ENCODE data around the gene SLX9. TPM values are rescaled to one million over a fixed set of nuclear protein-coding genes. Genes with fewer than 3 reads are reported as not detected.
"Not testable (repeated sequence)": the region's sequence is repeated elsewhere in the genome, so short reads cannot be mapped to it uniquely, and the experiment has no call there.

The SLX9 gene
- total RNA-seq, 2 experiments from 2014 or later: 18.6 to 61.6 TPM

GRCh38 chr21:44975720-44976555 lies 36.1 kb downstream of the SLX9 start:
- no TSS peak for BruUV-seq (replicated peaks)
- Histone ChIP-seq H2AFZ (ENCODE audit: low read length) (no peak overlapping the region), H3K79me2 (ENCODE audit: insufficient read depth, low read depth, low read length) (no peaks in the 10 kb centered on the region), H3K4me1 (ENCODE audit: insufficient read depth, low read length, poor library complexity, severe bottlenecking) (no peaks in the 10 kb centered on the region), H3K4me2 (ENCODE audit: low read length) (no peak overlapping the region), H3K9me3 (ENCODE audit: low read length) (no peaks in the 10 kb centered on the region), H3K36me3 (ENCODE audit: insufficient read depth, low read length) (peaks cover 10% of the 10 kb centered on the region), H3K9me2 (ENCODE audit: insufficient read depth, low read length) (no peaks in the 10 kb centered on the region), H3K27ac (ENCODE audit: low read depth, low read length, poor library complexity, severe bottlenecking) (no peak overlapping the region), H4K20me1 (ENCODE audit: insufficient read depth, low read length) (no peaks in the 10 kb centered on the region), H3K4me3 (ENCODE audit: low read depth, low read length, poor library complexity, severe bottlenecking) (no peak overlapping the region)
- intact Hi-C loops (cut with micrococcal nuclease; ENCODE audit: unreplicated experiment): no loop called here
- no peak for DNase-seq (ENCODE audit: low spot score)
- ChIA-PET POLR2A (no interaction called here), CTCF (ENCODE audit: unreplicated experiment) (no interaction called here)
- no peak for TF ChIP-seq EZH2phosphoT487 (IDR thresholded peaks at IDR 0.05; ENCODE audit: borderline replicate concordance, low read depth, low read length)
- TF ChIP-seq, protein P1, sequence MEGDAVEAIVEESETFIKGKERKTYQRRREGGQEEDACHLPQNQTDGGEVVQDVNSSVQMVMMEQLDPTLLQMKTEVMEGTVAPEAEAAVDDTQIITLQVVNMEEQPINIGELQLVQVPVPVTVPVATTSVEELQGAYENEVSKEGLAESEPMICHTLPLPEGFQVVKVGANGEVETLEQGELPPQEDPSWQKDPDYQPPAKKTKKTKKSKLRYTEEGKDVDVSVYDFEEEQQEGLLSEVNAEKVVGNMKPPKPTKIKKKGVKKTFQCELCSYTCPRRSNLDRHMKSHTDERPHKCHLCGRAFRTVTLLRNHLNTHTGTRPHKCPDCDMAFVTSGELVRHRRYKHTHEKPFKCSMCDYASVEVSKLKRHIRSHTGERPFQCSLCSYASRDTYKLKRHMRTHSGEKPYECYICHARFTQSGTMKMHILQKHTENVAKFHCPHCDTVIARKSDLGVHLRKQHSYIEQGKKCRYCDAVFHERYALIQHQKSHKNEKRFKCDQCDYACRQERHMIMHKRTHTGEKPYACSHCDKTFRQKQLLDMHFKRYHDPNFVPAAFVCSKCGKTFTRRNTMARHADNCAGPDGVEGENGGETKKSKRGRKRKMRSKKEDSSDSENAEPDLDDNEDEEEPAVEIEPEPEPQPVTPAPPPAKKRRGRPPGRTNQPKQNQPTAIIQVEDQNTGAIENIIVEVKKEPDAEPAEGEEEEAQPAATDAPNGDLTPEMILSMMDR (conservative IDR thresholded peaks at IDR 0.05; ENCODE audit: low read length): no peak

DNA sequence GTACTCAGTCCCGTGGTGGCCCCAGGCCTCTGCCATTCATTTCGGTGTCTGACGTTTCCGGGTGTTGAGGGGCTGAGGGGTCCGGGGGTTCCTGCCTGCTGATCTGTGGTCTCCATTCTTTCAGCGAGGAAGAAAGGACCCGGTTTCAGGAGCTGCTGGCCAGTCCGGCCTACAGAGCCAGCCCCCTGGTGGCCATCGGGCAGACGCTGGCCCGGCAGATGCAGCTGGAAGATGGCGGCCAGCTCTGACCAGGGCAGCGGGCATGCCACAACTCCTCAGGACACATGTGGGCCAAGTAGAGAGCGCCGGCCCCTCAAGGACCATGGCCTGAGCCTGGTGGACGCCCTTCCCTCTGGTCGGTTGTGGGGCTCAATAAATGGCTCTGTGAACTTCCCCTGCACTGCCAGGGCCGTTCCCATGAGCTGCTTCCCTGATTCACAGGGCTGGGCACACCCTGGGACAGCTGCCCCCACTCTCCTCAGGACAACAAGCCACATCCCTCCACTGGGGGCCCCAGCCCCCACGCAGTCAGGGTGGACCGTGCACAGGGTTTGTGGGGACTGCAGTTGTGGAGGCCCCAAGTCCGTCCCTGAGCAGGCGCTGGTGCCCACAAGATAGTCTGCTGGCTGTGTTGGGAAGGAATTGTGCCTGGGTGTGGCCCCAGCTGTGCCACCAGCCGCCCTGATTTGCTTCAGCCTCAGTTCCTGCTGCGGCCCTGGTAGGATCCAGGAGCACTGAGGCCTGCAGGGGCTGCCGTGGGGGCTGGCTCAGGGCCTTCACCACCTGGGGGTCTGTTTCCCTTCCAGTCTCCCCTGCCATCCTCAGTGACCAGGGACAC lies 36.9 kb downstream of the SLX9 start:
- H3K4me1 ChIP-seq (ENCODE audit: insufficient read depth, low read length, poor library complexity, severe bottlenecking); H2AFZ ChIP-seq (ENCODE audit: low read length); H3K79me2 ChIP-seq (ENCODE audit: insufficient read depth, low read depth, low read length); H3K9me2 ChIP-seq (ENCODE audit: insufficient read depth, low read length); H3K4me2 ChIP-seq (ENCODE audit: low read length); H3K4me3 ChIP-seq (ENCODE audit: low read depth, low read length, poor library complexity, severe bottlenecking); H3K36me3 ChIP-seq (ENCODE audit: insufficient read depth, low read length); H3K9me3 ChIP-seq (ENCODE audit: low read length); H4K20me1 ChIP-seq (ENCODE audit: insufficient read depth, low read length); intact Hi-C loops (cut with micrococcal nuclease; ENCODE audit: unreplicated experiment); BruUV-seq (replicated peaks); CTCF ChIA-PET (ENCODE audit: unreplicated experiment); POLR2A ChIA-PET; H3K27ac ChIP-seq (ENCODE audit: low read depth, low read length, poor library complexity, severe bottlenecking); DNase-seq (ENCODE audit: low spot score): not testable (repeated sequence)

- H3K9me3 ChIP-seq (ENCODE audit: low read length): no peaks in the 10 kb centered on the region
- no peaks in the 10 kb centered on the region for H4K20me1 ChIP-seq (ENCODE audit: insufficient read depth, low read length)
- H3K4me2 ChIP-seq (ENCODE audit: low read length): no peak overlapping the region
- H3K27ac ChIP-seq (ENCODE audit: low read depth, low read length, poor library complexity, severe bottlenecking): no peak overlapping the region
- intact Hi-C loops (cut with micrococcal nuclease; ENCODE audit: unreplicated experiment): no loop called here
- H3K36me3 ChIP-seq (ENCODE audit: insufficient read depth, low read length): peaks cover 2% of the 10 kb centered on the region
- POLR2A ChIA-PET: no interaction called here
- no peaks in the 10 kb centered on the region for H3K79me2 ChIP-seq (ENCODE audit: insufficient read depth, low read depth, low read length)
- no peak for DNase-seq (ENCODE audit: low spot score)
- H2AFZ ChIP-seq (ENCODE audit: low read length): no peak overlapping the region
- H3K4me3 ChIP-seq (ENCODE audit: low read depth, low read length, poor library complexity, severe bottlenecking): no peak overlapping the region
- TF ChIP-seq, protein P1 (conservative IDR thresholded peaks at IDR 0.05; ENCODE audit: low read length): no peak
- TF ChIP-seq EZH2phosphoT487 (IDR thresholded peaks at IDR 0.05; ENCODE audit: borderline replicate concordance, low read depth, low read length): no peak
- CTCF ChIA-PET (ENCODE audit: unreplicated experiment): no interaction called here
- no peaks in the 10 kb centered on the region for H3K4me1 ChIP-seq (ENCODE audit: insufficient read depth, low read length, poor library complexity, severe bottlenecking)
- BruUV-seq (replicated peaks): no TSS peak
- H3K9me2 ChIP-seq (ENCODE audit: insufficient read depth, low read length): no peaks in the 10 kb centered on the region
Measured at GRCh38 chr21:44977616-44978340, 37.9 kb downstream of the SLX9 start.
